ENCODE results near the gene LTB. TPM values are rescaled to one million over a fixed set of nuclear protein-coding genes. Genes with fewer than 3 reads are reported as not detected.

The LTB gene
- total and polyA plus RNA-seq, 2 donors (not counting 3 experiments of a cell fraction or from before 2014, with no cell fraction given): 1.2 to 2.1 TPM

GRCh38 chr6:31530659-31531058 is 51.6 kb downstream of the LTB start:
- DNase-seq (ENCODE audit: low read depth, low spot score): no peak
- no peak for TF ChIP-seq FOS (IDR thresholded peaks at IDR 0.05; ENCODE audit: borderline replicate concordance, insufficient read depth, low read length)
- peak; percentile 22 for TF ChIP-seq POLR2AphosphoS5 (IDR thresholded peaks at IDR 0.05; ENCODE audit: insufficient read depth, low read depth, low read length)
- TF ChIP-seq MYC (IDR thresholded peaks at IDR 0.05; ENCODE audit: low read depth, low read length): no peak
- no peak for TF ChIP-seq MAX (IDR thresholded peaks at IDR 0.05; ENCODE audit: insufficient read depth, insufficient read length)
- dilution Hi-C loops (cut with MboI; ENCODE audit: extremely low pct_ligation_motif_present, low sequenced_read_pairs): no loop called here
- TSS peak; percentile 8 for BruUV-seq (replicated peaks)
- intact Hi-C loops (cut with micrococcal nuclease): no loop called here
- FAIRE-seq: no peak
- H2AFZ ChIP-seq (ENCODE audit: low read depth, low read length): no peak overlapping the region
- H3K27me3 ChIP-seq (ENCODE audit: control insufficient read depth in 2 of 2, insufficient read depth in 2 of 2, low read length in 2 of 2): no peaks in the 10 kb centered on the region
- H3K4me1 ChIP-seq (ENCODE audit: control insufficient read depth, extremely low read depth, insufficient read depth, low read length): peaks cover 17% of the 10 kb centered on the region
- CTCF ChIA-PET: interaction anchor here (1.3 kb wide), 2 partner anchors 11 to 37 kb away, joined by 3 to 7 read pairs; partner anchors contain the start of gene DDX39B
- peaks cover 25% of the 10 kb centered on the region for H3K79me2 ChIP-seq (ENCODE audit: control insufficient read depth, insufficient read depth, low read length)
- no peak overlapping the region for H3K4me3 ChIP-seq (replicated peaks in 1 of 3; ENCODE audit: insufficient read depth in 1 of 3, low read depth in 1 of 3, low read length in 3 of 3)
- H3K9me1 ChIP-seq (replicated peaks; ENCODE audit: control insufficient read depth, extremely low read depth, insufficient read depth, low read length): no peaks in the 10 kb centered on the region
- POLR2A ChIA-PET: no interaction called here
- H4K20me1 ChIP-seq (replicated peaks; ENCODE audit: control insufficient read depth, extremely low read depth, insufficient read depth, low read length): no peaks in the 10 kb centered on the region
- H3K9ac ChIP-seq (replicated peaks; ENCODE audit: extremely low read depth, insufficient read depth, low read length): no peak overlapping the region
- peaks cover 28 to 45% of the 10 kb centered on the region in 2 experiments for H3K36me3 ChIP-seq (ENCODE audit: control insufficient read depth in 2 of 2, extremely low read depth in 1 of 2, insufficient read depth in 2 of 2, low read length in 2 of 2)
- no peak overlapping the region for H3K27ac ChIP-seq (ENCODE audit: insufficient read depth, low read depth, low read length)
- no peaks in the 10 kb centered on the region for H3K9me3 ChIP-seq (replicated peaks; ENCODE audit: control insufficient read depth, insufficient read depth, low read length)
- no peak overlapping the region for H3K4me2 ChIP-seq (ENCODE audit: insufficient read depth, low read length)

Small RNA genes within 50 kb of the gene (small RNA-seq; reads per million reads assigned to genes)
- 26.7 reads per million, percentile 84 among the genes with 10 or more reads in this experiment for gene SNORA38 (ENCODE audit: insufficient read depth, insufficient read length, low read depth, low replicate concordance)
- 692 reads per million, percentile 100 among the genes with 10 or more reads in this experiment for gene SNORD117 (ENCODE audit: insufficient read depth, insufficient read length, low read depth, low replicate concordance)
- not detected for gene SNORD84 (ENCODE audit: insufficient read depth, insufficient read length, low read depth, low replicate concordance)
- gene UQCRHP1 (ENCODE audit: insufficient read depth, insufficient read length, low read depth, low replicate concordance): not detected

Other genes starting within 250 kb of the LTB start
Only the 30 nearest of the 35 such genes appear.
- gene MICA, start 178.8 kb downstream of the LTB start, total RNA-seq: 42.5 and 45.2 TPM in 2 replicates
- gene MICA, start 178.8 kb downstream of the LTB start, polyA plus RNA-seq: 99.3 and 101 TPM in 2 replicates
- gene MICB, start 84.3 kb downstream of the LTB start, total RNA-seq: 25.9 and 36.3 TPM in 2 replicates
- 32.8 and 35.7 TPM in 2 replicates for gene MICB, start 84.3 kb downstream of the LTB start, polyA plus RNA-seq
- not detected in 2 replicates for gene MCCD1, start 53.5 kb downstream of the LTB start, total RNA-seq
- not detected in 2 replicates for gene MCCD1, start 53.5 kb downstream of the LTB start, polyA plus RNA-seq
- 453 and 481 TPM in 2 replicates for gene DDX39B, start 40.4 kb downstream of the LTB start, total RNA-seq
- gene DDX39B, start 40.4 kb downstream of the LTB start, polyA plus RNA-seq: 722 and 766 TPM in 2 replicates
- gene ATP6V1G2, start 35.8 kb downstream of the LTB start, total RNA-seq: 0.84 and 1.4 TPM in 2 replicates
- gene ATP6V1G2, start 35.8 kb downstream of the LTB start, polyA plus RNA-seq: 0.64 and 0.70 TPM in 2 replicates
- gene NFKBIL1, start 34.8 kb downstream of the LTB start, total RNA-seq: 14.6 and 15.5 TPM in 2 replicates
- gene NFKBIL1, start 34.8 kb downstream of the LTB start, polyA plus RNA-seq: 9.9 and 14.2 TPM in 2 replicates
- 0.46 TPM in 1 of 2 replicates, not detected in the other for gene LTA, start 10.1 kb downstream of the LTB start, total RNA-seq
- gene LTA, start 10.1 kb downstream of the LTB start, polyA plus RNA-seq: 0.08 TPM in 1 of 2 replicates, not detected in the other
- gene TNF, start 6.9 kb downstream of the LTB start, total RNA-seq: not detected in 2 replicates
- gene TNF, start 6.9 kb downstream of the LTB start, polyA plus RNA-seq: not detected in 2 replicates
- gene LST1, start 3.9 kb upstream of the LTB start, total RNA-seq: 1.00 and 2.0 TPM in 2 replicates
- gene LST1, start 3.9 kb upstream of the LTB start, polyA plus RNA-seq: 1.1 and 1.8 TPM in 2 replicates
- gene NCR3, start 10.6 kb upstream of the LTB start, total RNA-seq: not detected in 2 replicates
- not detected in 2 replicates for gene NCR3, start 10.6 kb upstream of the LTB start, polyA plus RNA-seq
- not detected in 2 replicates for gene AIF1, start 32.8 kb upstream of the LTB start, total RNA-seq
- not detected in 2 replicates for gene AIF1, start 32.8 kb upstream of the LTB start, polyA plus RNA-seq
- 218 and 229 TPM in 2 replicates for gene PRRC2A, start 38.3 kb upstream of the LTB start, total RNA-seq
- gene PRRC2A, start 38.3 kb upstream of the LTB start, polyA plus RNA-seq: 88.4 and 114 TPM in 2 replicates
- gene BAG6, start 70.2 kb upstream of the LTB start, total RNA-seq: 314 and 322 TPM in 2 replicates
- 190 and 234 TPM in 2 replicates for gene BAG6, start 70.2 kb upstream of the LTB start, polyA plus RNA-seq
- gene APOM, start 73.5 kb upstream of the LTB start, total RNA-seq: 0.97 TPM in 1 of 2 replicates, not detected in the other
- gene APOM, start 73.5 kb upstream of the LTB start, polyA plus RNA-seq: 2.5 and 2.6 TPM in 2 replicates
- gene C6orf47, start 78.4 kb upstream of the LTB start, total RNA-seq: 12.8 and 15.0 TPM in 2 replicates
- 5.6 and 5.8 TPM in 2 replicates for gene C6orf47, start 78.4 kb upstream of the LTB start, polyA plus RNA-seq
- 11.7 and 12.6 TPM in 2 replicates for gene GPANK1, start 82.6 kb upstream of the LTB start, total RNA-seq
- gene GPANK1, start 82.6 kb upstream of the LTB start, polyA plus RNA-seq: 13.3 and 17.5 TPM in 2 replicates
- 206 and 214 TPM in 2 replicates for gene CSNK2B, start 83.7 kb upstream of the LTB start, total RNA-seq
- 159 and 160 TPM in 2 replicates for gene CSNK2B, start 83.7 kb upstream of the LTB start, polyA plus RNA-seq
- 23.9 and 25.0 TPM in 2 replicates for gene LY6G5B, start 87.6 kb upstream of the LTB start, total RNA-seq
- 13.7 and 15.4 TPM in 2 replicates for gene LY6G5B, start 87.6 kb upstream of the LTB start, polyA plus RNA-seq
- gene LY6G5C, start 98.6 kb upstream of the LTB start, total RNA-seq: 5.2 and 8.2 TPM in 2 replicates
- 11.4 and 11.8 TPM in 2 replicates for gene LY6G5C, start 98.6 kb upstream of the LTB start, polyA plus RNA-seq
- gene ABHD16A, start 120.9 kb upstream of the LTB start, total RNA-seq: 41.3 and 48.9 TPM in 2 replicates
- gene ABHD16A, start 120.9 kb upstream of the LTB start, polyA plus RNA-seq: 60.1 and 60.3 TPM in 2 replicates
- not detected in 2 replicates for gene LY6G6F, start 124.4 kb upstream of the LTB start, total RNA-seq
- not detected in 2 replicates for gene LY6G6F, start 124.4 kb upstream of the LTB start, polyA plus RNA-seq
- not detected in 2 replicates for gene LY6G6D, start 132.9 kb upstream of the LTB start, total RNA-seq
- gene LY6G6D, start 132.9 kb upstream of the LTB start, polyA plus RNA-seq: not detected in 2 replicates
- gene LY6G6C, start 139.3 kb upstream of the LTB start, total RNA-seq: 0.35 TPM in 1 of 2 replicates, not detected in the other
- gene LY6G6C, start 139.3 kb upstream of the LTB start, polyA plus RNA-seq: 0.33 and 0.41 TPM in 2 replicates
- not detected in 2 replicates for gene MPIG6B, start 140.9 kb upstream of the LTB start, total RNA-seq
- not detected in 2 replicates for gene MPIG6B, start 140.9 kb upstream of the LTB start, polyA plus RNA-seq
- gene DDAH2, start 146.9 kb upstream of the LTB start, total RNA-seq: 109 and 116 TPM in 2 replicates
- 168 and 176 TPM in 2 replicates for gene DDAH2, start 146.9 kb upstream of the LTB start, polyA plus RNA-seq
- 535 and 543 TPM in 2 replicates for gene CLIC1, start 154.1 kb upstream of the LTB start, total RNA-seq
- 569 and 578 TPM in 2 replicates for gene CLIC1, start 154.1 kb upstream of the LTB start, polyA plus RNA-seq
- 43.2 and 43.8 TPM in 2 replicates for gene MSH5, start 157.6 kb upstream of the LTB start, total RNA-seq
- 24.5 and 27.1 TPM in 2 replicates for gene MSH5, start 157.6 kb upstream of the LTB start, polyA plus RNA-seq
- 9.4 and 11.7 TPM in 2 replicates for gene SAPCD1, start 180.2 kb upstream of the LTB start, total RNA-seq
- 1.6 and 3.0 TPM in 2 replicates for gene SAPCD1, start 180.2 kb upstream of the LTB start, polyA plus RNA-seq
- 0.25 and 0.51 TPM in 2 replicates for gene VWA7, start 194.9 kb upstream of the LTB start, total RNA-seq
- gene VWA7, start 194.9 kb upstream of the LTB start, polyA plus RNA-seq: 0.11 and 0.21 TPM in 2 replicates
- gene VARS1, start 213.3 kb upstream of the LTB start, total RNA-seq: 121 and 125 TPM in 2 replicates
- gene VARS1, start 213.3 kb upstream of the LTB start, polyA plus RNA-seq: 36.5 and 37.4 TPM in 2 replicates